ENCODE results near the gene HOXD10. TPM values are rescaled to one million over a fixed set of nuclear protein-coding genes. Genes with fewer than 3 reads are reported as not detected.

The HOXD10 gene
- total RNA-seq, 4 donors from 2014 or later, result 0.56 to 0.59 TPM; not detected in 2

- Histone ChIP-seq H3K4me3 (peak overlapping the region; percentile 24), H3K4me1 (peaks cover 16% of the 10 kb centered on the region), H3K27ac (no peak overlapping the region), H3K27me3 (peaks cover 98% of the 10 kb centered on the region), H3K9me3 (no peaks in the 10 kb centered on the region), H3K36me3 (peaks cover 6% of the 10 kb centered on the region)
- DNase-seq (ENCODE audit: low spot score in 2 of 2), result peak; percentile 52 to 65
- TF ChIP-seq CTCF (IDR thresholded peaks at IDR 0.05), result no peak
- no peak for TF ChIP-seq EP300 (IDR thresholded peaks at IDR 0.05)
- TF ChIP-seq POLR2A (IDR thresholded peaks at IDR 0.05), result no peak
- TF ChIP-seq POLR2AphosphoS5 (IDR thresholded peaks at IDR 0.05), result no peak
- WGBS, result 63% methylated on average over 44 of the region's 48 CpGs
These were observed 36.0 kb downstream of the HOXD10 start for GRCh38 chr2:176152350-176153181.

GRCh38 chr2:176154576-176155252 is 38.1 kb downstream of the HOXD10 start:
- peaks cover 38% of the 10 kb centered on the region for H3K4me1 ChIP-seq
- no peaks in the 10 kb centered on the region for H3K9me3 ChIP-seq
- TF ChIP-seq EP300 (IDR thresholded peaks at IDR 0.05), result no peak
- TF ChIP-seq POLR2AphosphoS5 (IDR thresholded peaks at IDR 0.05), result no peak
- TF ChIP-seq POLR2A (IDR thresholded peaks at IDR 0.05), result no peak
- TF ChIP-seq CTCF (IDR thresholded peaks at IDR 0.05), result no peak
- H3K27me3 ChIP-seq, result peaks cover 99% of the 10 kb centered on the region
- DNase-seq (ENCODE audit: low spot score in 2 of 2), result no peak
- peaks cover 6% of the 10 kb centered on the region for H3K36me3 ChIP-seq
- H3K27ac ChIP-seq, result no peak overlapping the region
- 82% methylated on average over 11 of the region's 11 CpGs for WGBS
- no peak overlapping the region for H3K4me3 ChIP-seq

GRCh38 chr2:176155356-176156044 is 38.9 kb downstream of the HOXD10 start:
- 68% methylated on average over 6 of the region's 6 CpGs for WGBS
- no peak for DNase-seq (ENCODE audit: low spot score in 2 of 2)
- H3K27me3 ChIP-seq, result peaks cover 99% of the 10 kb centered on the region
- no peaks in the 10 kb centered on the region for H3K9me3 ChIP-seq
- peaks cover 6% of the 10 kb centered on the region for H3K36me3 ChIP-seq
- no peak for TF ChIP-seq EP300 (IDR thresholded peaks at IDR 0.05)
- TF ChIP-seq POLR2AphosphoS5 (IDR thresholded peaks at IDR 0.05), result no peak
- TF ChIP-seq POLR2A (IDR thresholded peaks at IDR 0.05), result no peak
- TF ChIP-seq CTCF (IDR thresholded peaks at IDR 0.05), result no peak
- H3K4me1 ChIP-seq, result peaks cover 46% of the 10 kb centered on the region
- H3K4me3 ChIP-seq, result no peak overlapping the region
- no peak overlapping the region for H3K27ac ChIP-seq

- H3K4me1 ChIP-seq, result peaks cover 51% of the 10 kb centered on the region
- no peaks in the 10 kb centered on the region for H3K9me3 ChIP-seq
- H3K36me3 ChIP-seq, result peaks cover 6% of the 10 kb centered on the region
- no peak for DNase-seq (ENCODE audit: low spot score in 2 of 2)
- WGBS, result 65% methylated on average over 8 of the region's 8 CpGs
- H3K27ac ChIP-seq, result no peak overlapping the region
- H3K27me3 ChIP-seq, result peaks cover 99% of the 10 kb centered on the region
- H3K4me3 ChIP-seq, result peak overlapping the region; percentile 45
- TF ChIP-seq POLR2AphosphoS5 (IDR thresholded peaks at IDR 0.05), result no peak
- no peak for TF ChIP-seq POLR2A (IDR thresholded peaks at IDR 0.05)
- TF ChIP-seq CTCF (IDR thresholded peaks at IDR 0.05), result no peak
- TF ChIP-seq EP300 (IDR thresholded peaks at IDR 0.05), result no peak
These were observed 39.8 kb downstream of the HOXD10 start for GRCh38 chr2:176156301-176156806.

Data from suprapubic skin (tissue), 4 donors.